HL-60/S4 (cell line): ENCODE data around the gene FMO4.
"Not testable (repeated sequence)": the region's sequence is repeated elsewhere in the genome, so short reads cannot be mapped to it uniquely, and the experiment has no call there.

Source experiments
- in situ Hi-C: fragments of 300-500 bp; cut with MboI; formaldehyde crosslinking; loops from 2 replicates; pipeline ENCODE4 v1.14.3; 2022; ENCODE audit warnings: low sequenced_read_pairs

Gene FMO4

GRCh38 chr1:171384496-171384895 lies 70.5 kb downstream of the FMO4 start:
- in situ Hi-C loops, result no loop called here

- in situ Hi-C loops, result no loop called here
These were observed 75.2 kb downstream of the FMO4 start for GRCh38 chr1:171389171-171389570.

- in situ Hi-C loops, result not testable (repeated sequence)
These were observed 76.8 kb downstream of the FMO4 start for GRCh38 chr1:171390740-171391139.
